ENCODE data around the gene CDH5. TPM values are rescaled to one million over a fixed set of nuclear protein-coding genes. Genes with fewer than 3 reads are reported as not detected.

CDH5 gene
- total and polyA plus RNA-seq, 2 of the 13 experiments (the other 11 are each of a cell fraction or from before 2014, with no cell fraction given): 0.71 to 1.1 TPM

DNA sequence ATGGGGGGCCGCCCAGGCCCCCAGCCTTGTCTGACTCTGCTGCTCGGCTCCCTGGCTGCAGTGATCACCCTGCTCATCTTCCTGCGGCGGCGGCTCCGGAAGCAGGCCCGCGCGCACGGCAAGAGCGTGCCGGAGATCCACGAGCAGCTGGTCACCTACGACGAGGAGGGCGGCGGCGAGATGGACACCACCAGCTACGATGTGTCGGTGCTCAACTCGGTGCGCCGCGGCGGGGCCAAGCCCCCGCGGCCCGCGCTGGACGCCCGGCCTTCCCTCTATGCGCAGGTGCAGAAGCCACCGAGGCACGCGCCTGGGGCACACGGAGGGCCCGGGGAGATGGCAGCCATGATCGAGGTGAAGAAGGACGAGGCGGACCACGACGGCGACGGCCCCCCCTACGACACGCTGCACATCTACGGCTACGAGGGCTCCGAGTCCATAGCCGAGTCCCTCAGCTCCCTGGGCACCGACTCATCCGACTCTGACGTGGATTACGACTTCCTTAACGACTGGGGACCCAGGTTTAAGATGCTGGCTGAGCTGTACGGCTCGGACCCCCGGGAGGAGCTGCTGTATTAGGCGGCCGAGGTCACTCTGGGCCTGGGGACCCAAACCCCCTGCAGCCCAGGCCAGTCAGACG, 36.2 kb downstream of the CDH5 start:
- Histone ChIP-seq H3K79me2 (ENCODE audit: insufficient read depth, low read length) (no peaks in the 10 kb centered on the region), H3K9me3 (ENCODE audit: low read length) (no peaks in the 10 kb centered on the region), H3K4me1 (ENCODE audit: insufficient read depth, low read length) (peaks cover 23% of the 10 kb centered on the region), H3K4me3 (replicated peaks in 1 of 3; ENCODE audit: insufficient read depth in 1 of 3, low read depth in 2 of 3, low read length in 3 of 3) (no peak overlapping the region), H3K36me3 (replicated peaks in 1 of 2; ENCODE audit: control insufficient read depth in 1 of 2, insufficient read depth in 2 of 2, low read length in 2 of 2) (no peaks in the 10 kb centered on the region), H3K27me3 (ENCODE audit: control insufficient read depth in 1 of 2, insufficient read depth in 2 of 2, low read length in 2 of 2) (no peaks in the 10 kb centered on the region), H3K27ac (ENCODE audit: extremely low read length, insufficient read depth, low read length) (no peak overlapping the region), H2AFZ (ENCODE audit: low read length) (no peak overlapping the region), H3K9ac (ENCODE audit: insufficient read depth, low read depth, low read length) (no peak overlapping the region), H4K20me1 (ENCODE audit: insufficient read depth, low read length) (no peaks in the 10 kb centered on the region), H3K4me2 (ENCODE audit: low read depth, low read length) (no peak overlapping the region)
- CTCF ChIA-PET (ENCODE audit: low intra/inter-chr PET ratio, low total read pairs): no interaction called here
- no TSS peak for BruUV-seq (replicated peaks)
- POLR2A ChIA-PET: no interaction called here
- in situ Hi-C loops (cut with HindIII; ENCODE audit: extremely low pct_ligation_motif_present, low pct_unique_long_range_greater_than_20kb): loop anchor here (25.0 kb wide), 1 partner anchor 460 kb away; no protein-coding TSS in a partner anchor
- ATAC-seq: no peak
- WGBS (ENCODE audit: low lambda C conversion rate): 68% methylated on average over 38 of the region's 61 CpGs
- no peak for TF ChIP-seq MIER3 (CRISPR knock-in tag; IDR thresholded peaks at IDR 0.05; ENCODE audit: borderline replicate concordance)
- no peak for TF ChIP-seq SPEN (CRISPR knock-in tag; IDR thresholded peaks at IDR 0.05; ENCODE audit: low read depth)
- TF ChIP-seq ZNF879 (CRISPR knock-in tag; IDR thresholded peaks at IDR 0.05): no peak
- TF ChIP-seq ERF (CRISPR knock-in tag; IDR thresholded peaks at IDR 0.05): no peak
- TF ChIP-seq, protein P1, sequence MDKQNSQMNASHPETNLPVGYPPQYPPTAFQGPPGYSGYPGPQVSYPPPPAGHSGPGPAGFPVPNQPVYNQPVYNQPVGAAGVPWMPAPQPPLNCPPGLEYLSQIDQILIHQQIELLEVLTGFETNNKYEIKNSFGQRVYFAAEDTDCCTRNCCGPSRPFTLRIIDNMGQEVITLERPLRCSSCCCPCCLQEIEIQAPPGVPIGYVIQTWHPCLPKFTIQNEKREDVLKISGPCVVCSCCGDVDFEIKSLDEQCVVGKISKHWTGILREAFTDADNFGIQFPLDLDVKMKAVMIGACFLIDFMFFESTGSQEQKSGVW (CRISPR knock-in tag; IDR thresholded peaks at IDR 0.05; ENCODE audit: borderline replicate concordance): no peak
- no peak for TF ChIP-seq CBX1 (IDR thresholded peaks at IDR 0.05; ENCODE audit: low read depth)
- TF ChIP-seq, protein P2, sequence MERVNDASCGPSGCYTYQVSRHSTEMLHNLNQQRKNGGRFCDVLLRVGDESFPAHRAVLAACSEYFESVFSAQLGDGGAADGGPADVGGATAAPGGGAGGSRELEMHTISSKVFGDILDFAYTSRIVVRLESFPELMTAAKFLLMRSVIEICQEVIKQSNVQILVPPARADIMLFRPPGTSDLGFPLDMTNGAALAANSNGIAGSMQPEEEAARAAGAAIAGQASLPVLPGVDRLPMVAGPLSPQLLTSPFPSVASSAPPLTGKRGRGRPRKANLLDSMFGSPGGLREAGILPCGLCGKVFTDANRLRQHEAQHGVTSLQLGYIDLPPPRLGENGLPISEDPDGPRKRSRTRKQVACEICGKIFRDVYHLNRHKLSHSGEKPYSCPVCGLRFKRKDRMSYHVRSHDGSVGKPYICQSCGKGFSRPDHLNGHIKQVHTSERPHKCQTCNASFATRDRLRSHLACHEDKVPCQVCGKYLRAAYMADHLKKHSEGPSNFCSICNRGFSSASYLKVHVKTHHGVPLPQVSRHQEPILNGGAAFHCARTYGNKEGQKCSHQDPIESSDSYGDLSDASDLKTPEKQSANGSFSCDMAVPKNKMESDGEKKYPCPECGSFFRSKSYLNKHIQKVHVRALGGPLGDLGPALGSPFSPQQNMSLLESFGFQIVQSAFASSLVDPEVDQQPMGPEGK (CRISPR knock-in tag; IDR thresholded peaks at IDR 0.05): no peak
- TF ChIP-seq ZNF598 (CRISPR knock-in tag; IDR thresholded peaks at IDR 0.05; ENCODE audit: borderline replicate concordance): no peak
- no peak for TF ChIP-seq SRSF9 (IDR thresholded peaks at IDR 0.05; ENCODE audit: borderline replicate concordance, insufficient read depth, low read depth, low read length, poor library complexity, severe bottlenecking)
- TF ChIP-seq, protein P3, sequence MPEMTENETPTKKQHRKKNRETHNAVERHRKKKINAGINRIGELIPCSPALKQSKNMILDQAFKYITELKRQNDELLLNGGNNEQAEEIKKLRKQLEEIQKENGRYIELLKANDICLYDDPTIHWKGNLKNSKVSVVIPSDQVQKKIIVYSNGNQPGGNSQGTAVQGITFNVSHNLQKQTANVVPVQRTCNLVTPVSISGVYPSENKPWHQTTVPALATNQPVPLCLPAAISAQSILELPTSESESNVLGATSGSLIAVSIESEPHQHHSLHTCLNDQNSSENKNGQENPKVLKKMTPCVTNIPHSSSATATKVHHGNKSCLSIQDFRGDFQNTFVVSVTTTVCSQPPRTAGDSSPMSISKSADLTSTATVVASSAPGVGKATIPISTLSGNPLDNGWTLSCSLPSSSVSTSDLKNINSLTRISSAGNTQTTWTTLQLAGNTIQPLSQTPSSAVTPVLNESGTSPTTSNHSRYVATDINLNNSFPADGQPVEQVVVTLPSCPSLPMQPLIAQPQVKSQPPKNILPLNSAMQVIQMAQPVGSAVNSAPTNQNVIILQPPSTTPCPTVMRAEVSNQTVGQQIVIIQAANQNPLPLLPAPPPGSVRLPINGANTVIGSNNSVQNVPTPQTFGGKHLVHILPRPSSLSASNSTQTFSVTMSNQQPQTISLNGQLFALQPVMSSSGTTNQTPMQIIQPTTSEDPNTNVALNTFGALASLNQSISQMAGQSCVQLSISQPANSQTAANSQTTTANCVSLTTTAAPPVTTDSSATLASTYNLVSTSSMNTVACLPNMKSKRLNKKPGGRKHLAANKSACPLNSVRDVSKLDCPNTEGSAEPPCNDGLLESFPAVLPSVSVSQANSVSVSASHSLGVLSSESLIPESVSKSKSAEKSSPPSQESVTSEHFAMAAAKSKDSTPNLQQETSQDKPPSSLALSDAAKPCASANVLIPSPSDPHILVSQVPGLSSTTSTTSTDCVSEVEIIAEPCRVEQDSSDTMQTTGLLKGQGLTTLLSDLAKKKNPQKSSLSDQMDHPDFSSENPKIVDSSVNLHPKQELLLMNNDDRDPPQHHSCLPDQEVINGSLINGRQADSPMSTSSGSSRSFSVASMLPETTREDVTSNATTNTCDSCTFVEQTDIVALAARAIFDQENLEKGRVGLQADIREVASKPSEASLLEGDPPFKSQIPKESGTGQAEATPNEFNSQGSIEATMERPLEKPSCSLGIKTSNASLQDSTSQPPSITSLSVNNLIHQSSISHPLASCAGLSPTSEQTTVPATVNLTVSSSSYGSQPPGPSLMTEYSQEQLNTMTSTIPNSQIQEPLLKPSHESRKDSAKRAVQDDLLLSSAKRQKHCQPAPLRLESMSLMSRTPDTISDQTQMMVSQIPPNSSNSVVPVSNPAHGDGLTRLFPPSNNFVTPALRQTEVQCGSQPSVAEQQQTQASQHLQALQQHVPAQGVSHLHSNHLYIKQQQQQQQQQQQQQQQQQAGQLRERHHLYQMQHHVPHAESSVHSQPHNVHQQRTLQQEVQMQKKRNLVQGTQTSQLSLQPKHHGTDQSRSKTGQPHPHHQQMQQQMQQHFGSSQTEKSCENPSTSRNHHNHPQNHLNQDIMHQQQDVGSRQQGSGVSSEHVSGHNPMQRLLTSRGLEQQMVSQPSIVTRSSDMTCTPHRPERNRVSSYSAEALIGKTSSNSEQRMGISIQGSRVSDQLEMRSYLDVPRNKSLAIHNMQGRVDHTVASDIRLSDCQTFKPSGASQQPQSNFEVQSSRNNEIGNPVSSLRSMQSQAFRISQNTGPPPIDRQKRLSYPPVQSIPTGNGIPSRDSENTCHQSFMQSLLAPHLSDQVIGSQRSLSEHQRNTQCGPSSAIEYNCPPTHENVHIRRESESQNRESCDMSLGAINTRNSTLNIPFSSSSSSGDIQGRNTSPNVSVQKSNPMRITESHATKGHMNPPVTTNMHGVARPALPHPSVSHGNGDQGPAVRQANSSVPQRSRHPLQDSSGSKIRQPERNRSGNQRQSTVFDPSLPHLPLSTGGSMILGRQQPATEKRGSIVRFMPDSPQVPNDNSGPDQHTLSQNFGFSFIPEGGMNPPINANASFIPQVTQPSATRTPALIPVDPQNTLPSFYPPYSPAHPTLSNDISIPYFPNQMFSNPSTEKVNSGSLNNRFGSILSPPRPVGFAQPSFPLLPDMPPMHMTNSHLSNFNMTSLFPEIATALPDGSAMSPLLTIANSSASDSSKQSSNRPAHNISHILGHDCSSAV (CRISPR knock-in tag; IDR thresholded peaks at IDR 0.05; ENCODE audit: borderline replicate concordance): no peak
- intact Hi-C loops (cut with micrococcal nuclease; ENCODE audit: unreplicated experiment): no loop called here
- no peak for DNase-seq (ENCODE audit: low spot score)
- no peak for FAIRE-seq

All from HepG2 (cell line).